HG03175 (cell line): Measurements from ENCODE around the gene EIF4G2.

Experiments
- ATAC-seq: cut with Tn5 transposase; IDR thresholded peaks from one replicate; pipeline ENCODE4 v1.9.1; 2021; ENCODE audit warnings: mild to moderate bottlenecking, moderate library complexity; ENCODE audit not compliant: unreplicated experiment

Gene EIF4G2

DNA sequence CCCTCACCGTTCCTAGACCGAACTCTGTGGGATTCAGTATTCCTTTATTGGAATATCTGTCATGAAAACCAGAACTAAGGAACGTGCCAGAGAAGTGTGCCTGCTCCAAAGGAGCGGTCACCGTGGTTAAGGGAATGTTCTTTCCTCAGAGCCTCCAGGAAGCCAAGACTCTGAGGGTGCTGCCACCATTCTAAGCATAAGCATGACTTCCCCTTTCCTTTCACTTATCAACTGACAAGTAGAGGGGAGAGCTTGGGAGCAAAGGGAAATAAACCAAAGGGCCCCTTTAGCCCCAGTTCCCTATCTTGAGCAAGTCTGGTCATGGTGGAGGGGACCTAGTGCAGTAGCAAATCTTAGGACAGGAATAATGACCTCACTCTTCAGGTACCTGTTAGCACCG lies 30.9 kb downstream of the EIF4G2 start:
- ATAC-seq, result no peak

GRCh38 chr11:10777393-10777793 lies 31.3 kb downstream of the EIF4G2 start:
- ATAC-seq, result no peak

GRCh38 chr11:10774811-10775210 lies 33.9 kb downstream of the EIF4G2 start:
- ATAC-seq, result no peak

DNA sequence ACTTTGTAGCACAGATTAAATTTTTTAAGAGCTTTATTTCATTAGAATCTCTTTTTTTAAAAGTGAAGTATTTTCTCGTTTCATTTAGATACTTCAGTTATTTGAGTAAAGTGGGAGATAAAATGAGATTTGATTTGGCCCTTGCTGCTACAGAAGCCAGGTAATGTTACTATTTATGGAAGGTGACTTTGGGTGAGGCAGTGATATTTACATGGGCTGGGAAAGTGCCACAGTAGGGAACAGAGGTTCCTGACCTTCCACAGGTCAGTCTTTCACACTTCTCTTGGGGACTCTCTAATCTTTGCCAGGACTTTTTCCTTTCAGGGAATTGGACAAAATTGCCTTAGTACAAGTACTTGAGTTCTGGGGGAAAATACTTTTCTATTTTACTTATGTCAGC lies 37.3 kb downstream of the EIF4G2 start:
- ATAC-seq, result no peak

GRCh38 chr11:10770626-10771254 lies 38.0 kb downstream of the EIF4G2 start:
- ATAC-seq, result no peak

GRCh38 chr11:10764412-10764811 lies 44.3 kb downstream of the EIF4G2 start:
- no peak for ATAC-seq

DNA sequence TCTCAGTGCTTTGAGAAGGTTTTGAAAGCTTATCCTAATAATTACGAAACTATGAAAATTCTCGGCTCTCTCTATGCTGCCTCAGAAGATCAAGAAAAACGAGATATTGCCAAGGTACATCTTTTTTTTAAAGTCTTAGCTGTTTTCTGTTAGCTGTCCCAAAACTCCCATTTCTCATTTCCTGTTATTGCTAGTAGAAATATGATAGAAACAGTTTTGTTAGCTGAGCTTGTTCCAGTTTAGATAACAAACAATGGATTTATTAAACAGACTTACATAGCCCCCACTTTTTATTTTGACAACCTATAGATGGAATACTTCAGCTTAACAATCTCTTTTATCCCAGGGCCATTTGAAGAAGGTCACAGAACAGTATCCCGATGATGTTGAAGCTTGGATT lies 45.0 kb downstream of the EIF4G2 start:
- no peak for ATAC-seq

GRCh38 chr11:10762913-10763421 lies 45.8 kb downstream of the EIF4G2 start:
- ATAC-seq, result peak; percentile 68

DNA sequence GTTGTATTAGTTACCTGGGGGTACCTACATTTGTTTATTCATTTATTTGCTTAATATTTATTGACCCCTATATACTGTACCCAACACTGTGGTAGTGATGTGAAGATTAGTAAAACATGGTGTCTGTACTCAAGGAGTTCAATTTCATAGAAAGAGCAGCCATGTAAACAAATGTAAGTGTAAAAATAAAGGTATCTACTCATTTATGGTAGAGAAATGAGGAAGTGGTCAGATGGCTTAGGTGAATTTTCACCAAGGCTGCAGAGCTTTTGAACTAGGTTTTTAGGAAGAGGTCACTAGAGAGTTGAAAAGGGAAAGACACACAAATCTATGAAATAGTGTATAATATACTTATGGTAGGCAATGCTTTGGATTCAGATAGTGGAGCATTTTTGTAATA lies 46.5 kb downstream of the EIF4G2 start:
- ATAC-seq, result peak; percentile 81

DNA sequence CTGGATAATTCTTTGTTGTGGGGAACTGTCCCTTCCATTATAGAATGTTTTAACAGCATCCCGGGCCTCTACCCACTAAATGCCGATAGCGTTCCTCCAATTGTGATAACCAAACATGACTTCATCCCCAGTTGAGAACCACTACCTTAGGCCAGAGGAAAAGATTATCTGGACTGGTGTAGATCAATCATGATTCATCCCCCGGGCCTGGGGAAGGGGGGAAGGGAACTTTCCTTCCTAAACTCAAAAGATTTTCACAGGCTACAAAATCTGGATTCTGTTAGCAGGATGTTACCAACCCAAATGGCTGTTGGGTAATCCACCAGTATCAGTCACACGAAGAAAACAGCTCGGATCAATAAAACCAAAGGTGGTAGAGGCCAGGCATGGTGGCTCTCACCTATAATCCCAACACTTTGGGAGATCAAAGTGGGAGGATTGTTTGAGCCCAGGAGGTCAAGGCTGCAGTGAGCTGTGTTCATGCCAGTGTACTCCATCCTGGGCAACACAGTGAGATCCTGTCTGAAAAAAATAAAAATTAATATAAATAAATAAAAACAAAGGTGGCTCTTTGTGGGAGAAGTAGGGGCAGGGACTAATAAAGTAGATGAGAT lies 47.5 kb downstream of the EIF4G2 start:
- no peak for ATAC-seq

GRCh38 chr11:10758957-10759356 lies 49.8 kb downstream of the EIF4G2 start:
- no peak for ATAC-seq

DNA sequence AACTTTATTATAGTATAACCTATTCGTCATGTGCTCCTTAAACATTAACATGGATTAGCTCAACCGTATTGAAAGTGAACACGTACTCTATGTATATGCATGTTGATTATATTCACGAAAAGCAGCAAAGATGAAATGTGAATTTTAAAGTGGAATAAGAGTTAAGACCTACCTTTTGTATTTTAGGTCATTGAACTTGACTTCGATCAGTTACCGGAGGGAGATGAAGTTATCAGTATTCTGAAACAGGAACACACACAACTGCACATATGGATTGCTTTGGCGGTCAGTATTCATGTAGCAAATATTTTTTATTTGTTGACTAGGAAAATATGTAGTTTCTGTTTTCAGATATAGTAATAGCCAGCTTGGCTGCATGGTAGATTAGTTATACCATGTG lies 56.2 kb downstream of the EIF4G2 start:
- ATAC-seq, result no peak

DNA sequence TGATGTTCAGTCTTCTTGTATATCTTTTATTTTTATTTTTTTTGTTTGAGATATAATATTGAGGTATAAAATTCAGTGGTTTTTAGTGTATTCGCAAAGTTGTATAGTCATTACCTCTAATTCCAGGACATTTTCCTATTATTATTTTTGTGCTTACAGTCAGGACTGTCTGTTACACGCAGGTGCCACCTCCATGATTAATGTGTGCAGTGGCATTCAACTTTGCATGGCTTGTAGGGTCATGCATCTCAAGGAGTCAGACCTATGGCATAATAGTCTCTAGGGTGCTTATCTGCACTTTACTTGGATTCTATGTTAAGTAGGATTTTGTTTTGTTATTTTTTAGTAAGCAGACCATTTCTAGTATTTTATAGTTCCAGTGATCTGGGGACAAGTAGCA lies 56.7 kb downstream of the EIF4G2 start:
- no peak for ATAC-seq

DNA sequence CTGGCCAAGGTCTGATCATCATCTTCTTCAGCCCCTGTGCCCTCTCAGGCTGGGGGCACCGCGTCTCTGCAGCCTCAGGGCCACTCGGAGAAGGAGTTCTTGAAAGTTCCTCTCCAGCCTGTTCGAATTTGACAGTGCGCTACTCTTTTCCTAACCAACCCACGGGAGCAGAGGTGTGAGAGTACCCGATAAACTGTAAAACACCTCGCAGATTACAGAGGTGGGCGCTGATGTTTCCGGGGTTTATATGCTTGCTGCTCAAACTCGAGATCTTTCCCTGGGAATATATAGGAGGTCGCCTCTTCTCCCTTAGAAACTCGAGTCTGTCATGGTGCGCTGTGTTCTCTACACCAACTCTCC lies 57.2 kb downstream of the EIF4G2 start:
- ATAC-seq, result no peak

DNA sequence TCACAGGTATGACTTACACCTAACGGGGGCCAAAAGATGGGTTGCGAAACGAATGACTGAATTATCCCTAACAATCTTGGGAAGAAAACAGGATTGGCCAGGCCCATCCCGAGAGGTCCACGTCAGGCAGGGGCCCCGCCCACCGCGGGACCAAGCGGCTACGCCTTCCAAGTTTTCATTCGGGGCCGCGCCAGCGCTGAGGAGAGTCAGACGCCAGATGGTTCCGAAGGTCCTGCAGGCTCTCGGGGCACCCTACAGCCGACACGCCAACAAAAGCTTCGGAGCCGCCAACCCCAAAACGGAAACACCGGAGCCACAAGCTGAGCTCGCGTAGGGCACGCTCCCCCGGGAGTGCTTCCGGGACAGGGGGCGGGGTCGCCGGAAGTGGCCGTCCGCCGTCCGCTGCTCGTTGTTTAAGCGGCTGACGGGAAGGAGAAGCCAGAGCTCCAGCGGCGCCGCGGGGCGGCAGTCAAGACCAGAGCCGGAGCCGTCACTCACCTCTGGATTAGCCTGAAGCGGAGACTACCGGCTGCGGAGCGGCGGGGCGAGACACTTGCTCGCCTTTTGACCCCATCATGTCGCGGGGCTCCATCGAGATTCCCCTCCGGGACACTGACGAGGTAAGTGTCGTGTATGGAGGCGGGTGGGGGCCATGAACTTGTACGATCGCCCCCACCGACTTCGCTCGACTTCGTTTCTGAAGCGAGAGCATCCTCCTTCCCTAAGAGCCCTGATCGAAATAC lies 57.7 kb downstream of the EIF4G2 start, which contains the start of gene CTR9:
TSS of gene CTR9 (plus strand) at position 409 of the 743 bp plus-strand sequence. CDS start at position 576, 167 bp downstream.
- ATAC-seq, result peak; percentile 94

DNA sequence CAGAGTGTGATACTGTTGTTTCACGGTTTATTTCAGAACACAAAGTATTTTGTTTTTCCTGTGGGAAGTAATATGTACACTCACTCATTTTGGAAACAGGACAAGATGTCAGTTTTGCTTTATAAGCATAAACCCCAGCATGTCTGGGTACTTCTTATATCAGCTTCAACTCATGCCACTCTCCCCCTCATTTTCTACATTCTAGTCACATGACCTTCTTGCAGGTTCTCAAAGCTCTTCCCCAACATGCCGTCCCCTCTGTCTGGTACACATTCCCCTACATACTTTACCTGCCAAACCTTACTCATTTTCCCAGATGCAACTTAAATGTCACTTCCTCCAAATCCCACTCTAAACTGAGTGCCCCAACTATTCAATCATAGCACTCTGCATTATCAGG lies 59.2 kb downstream of the EIF4G2 start:
- no peak for ATAC-seq

DNA sequence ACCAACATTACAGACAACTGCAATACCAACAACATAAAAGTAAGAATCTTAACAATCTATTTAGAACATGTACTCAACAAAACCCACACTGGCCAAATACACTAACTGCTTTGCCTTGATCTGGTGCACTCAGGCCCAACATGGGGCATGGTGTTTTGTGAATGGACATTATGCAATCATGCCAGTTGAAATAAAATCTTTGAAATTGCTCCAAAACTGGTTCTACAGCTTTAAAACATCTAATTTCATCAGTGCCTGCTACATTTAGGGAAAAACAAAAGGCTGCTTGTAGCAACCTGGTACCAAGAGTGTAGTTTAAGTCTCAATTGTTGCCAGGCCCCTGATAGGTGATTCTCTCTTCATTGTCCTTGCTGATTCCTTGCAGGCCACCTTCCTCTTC lies 61.0 kb downstream of the EIF4G2 start:
- ATAC-seq, result no peak
